HepG2 (cell line): ENCODE data around the gene AMOTL2. TPM values are rescaled to one million over a fixed set of nuclear protein-coding genes. Genes with fewer than 3 reads are reported as not detected.

ENCODE experiments used
- CREM ChIP-seq, 2 experiments: sonication (generic) in 1 of 2; formaldehyde crosslinking in 1 of 2; IDR thresholded peaks; 2 replicates each; pipeline versions ENCODE4 v1.4.0 to v1.6.1; 2016 to 2020; ENCODE audit warnings: antibody characterized with exemption in 1 of 2, mild to moderate bottlenecking in 1 of 2, missing genetic modification reagents in 1 of 2
- E2F2 ChIP-seq: sonication (generic); formaldehyde crosslinking; IDR thresholded peaks from 2 replicates; pipeline ENCODE4 v1.4.0; 2020; ENCODE audit warnings: missing genetic modification reagents, borderline replicate concordance
- HDAC2 ChIP-seq: sonication (generic); formaldehyde crosslinking; IDR thresholded peaks from 2 replicates; pipeline ENCODE4 v1.4.0; 2020; ENCODE audit warnings: missing genetic modification reagents
- JDP2 ChIP-seq: sonication (generic); formaldehyde crosslinking; IDR thresholded peaks from 2 replicates; pipeline ENCODE4 v1.8.1; 2022; ENCODE audit warnings: missing genetic modification reagents, borderline replicate concordance
- KDM5B ChIP-seq: sonication (generic); formaldehyde crosslinking; IDR thresholded peaks from 2 replicates; pipeline ENCODE4 v1.4.0; 2020; ENCODE audit warnings: missing genetic modification reagents, mild to moderate bottlenecking, borderline replicate concordance
- MTA1 ChIP-seq: sonication (generic); formaldehyde crosslinking; IDR thresholded peaks from 2 replicates; pipeline ENCODE4 v1.4.0; 2020; ENCODE audit warnings: missing genetic modification reagents, mild to moderate bottlenecking, borderline replicate concordance
- MYNN ChIP-seq: sonication (generic); formaldehyde crosslinking; IDR thresholded peaks from 2 replicates; pipeline ENCODE4 v1.4.0; 2020; ENCODE audit warnings: mild to moderate bottlenecking, low read depth, missing genetic modification reagents
- NR2F2 ChIP-seq: IDR thresholded peaks from 2 replicates; pipeline ENCODE4 v1.6.1; 2012; ENCODE audit warnings: low read depth, inconsistent platforms, borderline replicate concordance
- SNAI1 ChIP-seq: sonication (generic); formaldehyde crosslinking; IDR thresholded peaks from 2 replicates; pipeline ENCODE4 v1.5.0; 2020; ENCODE audit warnings: mild to moderate bottlenecking, missing genetic modification reagents, borderline replicate concordance
- SPEN ChIP-seq: sonication (generic); formaldehyde crosslinking; IDR thresholded peaks from 2 replicates; pipeline ENCODE4 v1.5.1; 2020; ENCODE audit warnings: low read depth, mild to moderate bottlenecking, missing genetic modification reagents
- STAG1 ChIP-seq: sonication (generic); formaldehyde crosslinking; IDR thresholded peaks from 2 replicates; pipeline ENCODE4 v1.4.0; 2020; ENCODE audit warnings: missing genetic modification reagents
- ZNF275 ChIP-seq: sonication (generic); formaldehyde crosslinking; IDR thresholded peaks from 2 replicates; pipeline ENCODE4 v1.8.0; 2022; ENCODE audit warnings: missing genetic modification reagents, mild to moderate bottlenecking, inconsistent platforms, borderline replicate concordance
- ZNF574 ChIP-seq: sonication (generic); formaldehyde crosslinking; IDR thresholded peaks from 2 replicates; pipeline ENCODE4 v1.4.0; 2020; ENCODE audit warnings: missing genetic modification reagents
- polyA plus RNA-seq, 8 experiments: library from polyadenylated mRNA; depleted of rRNA in 3 of 8; stranded (reverse) in 7 of 8; unstranded in 1 of 8; fragments of >200 nt; fragmentation: Illumina TruSeq in 4 of 8; extraction: Trizol in 4 of 8; gene quantifications; 2 replicates each; pipeline versions ENCODE4 v1.2.1 to v1.2.3, GENCODE V29; 2011 to 2016; ENCODE audit warnings: low read depth in 4 of 8, missing spikeins in 1 of 8, mixed read lengths in 1 of 8; ENCODE audit not compliant: insufficient read depth in 1 of 8
- total RNA-seq, 5 experiments: library from RNA; depleted of rRNA; stranded (reverse); fragments of >200 nt; fragmentation: Illumina TruSeq; extraction: Trizol; gene quantifications; 2 replicates each; pipeline ENCODE4 v1.2.3, GENCODE V29; 2016; ENCODE audit warnings: low read depth in 1 of 5
- TF ChIP-seq, protein P1 (sequence below): sonication (generic); formaldehyde crosslinking; IDR thresholded peaks from 2 replicates; pipeline ENCODE4 v1.5.0; 2020; ENCODE audit warnings: mild to moderate bottlenecking, missing genetic modification reagents, moderate library complexity
- TF ChIP-seq, protein P2 (sequence below): sonication (generic); formaldehyde crosslinking; IDR thresholded peaks from 2 replicates; pipeline ENCODE4 v1.4.0; 2020; ENCODE audit warnings: mild to moderate bottlenecking, missing genetic modification reagents

AMOTL2 gene
- total and polyA plus RNA-seq, 2 of the 13 experiments (the other 11 are each of a cell fraction or from before 2014, with no cell fraction given), result 17.3 to 18.5 TPM

GRCh38 chr3:134312873-134313846 lies 61.1 kb downstream of the AMOTL2 start (continued):
- TF ChIP-seq E2F2, result no peak
- peak; percentile 14; the same call in 1 of the 2 replicates for TF ChIP-seq HDAC2
- TF ChIP-seq ZNF275, result no peak
- TF ChIP-seq SNAI1 (CRISPR knock-in tag), result no peak
- peak; percentile 49; the same call in 1 of the 2 replicates for TF ChIP-seq MTA1 (CRISPR knock-in tag)
- TF ChIP-seq STAG1, result peak; percentile 13; the same call in 1 of the 2 replicates
- TF ChIP-seq, protein P1, sequence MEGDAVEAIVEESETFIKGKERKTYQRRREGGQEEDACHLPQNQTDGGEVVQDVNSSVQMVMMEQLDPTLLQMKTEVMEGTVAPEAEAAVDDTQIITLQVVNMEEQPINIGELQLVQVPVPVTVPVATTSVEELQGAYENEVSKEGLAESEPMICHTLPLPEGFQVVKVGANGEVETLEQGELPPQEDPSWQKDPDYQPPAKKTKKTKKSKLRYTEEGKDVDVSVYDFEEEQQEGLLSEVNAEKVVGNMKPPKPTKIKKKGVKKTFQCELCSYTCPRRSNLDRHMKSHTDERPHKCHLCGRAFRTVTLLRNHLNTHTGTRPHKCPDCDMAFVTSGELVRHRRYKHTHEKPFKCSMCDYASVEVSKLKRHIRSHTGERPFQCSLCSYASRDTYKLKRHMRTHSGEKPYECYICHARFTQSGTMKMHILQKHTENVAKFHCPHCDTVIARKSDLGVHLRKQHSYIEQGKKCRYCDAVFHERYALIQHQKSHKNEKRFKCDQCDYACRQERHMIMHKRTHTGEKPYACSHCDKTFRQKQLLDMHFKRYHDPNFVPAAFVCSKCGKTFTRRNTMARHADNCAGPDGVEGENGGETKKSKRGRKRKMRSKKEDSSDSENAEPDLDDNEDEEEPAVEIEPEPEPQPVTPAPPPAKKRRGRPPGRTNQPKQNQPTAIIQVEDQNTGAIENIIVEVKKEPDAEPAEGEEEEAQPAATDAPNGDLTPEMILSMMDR (CRISPR knock-in tag), result peak; percentile 49
- 0 out of 2 replicates have a peak, but pooled peaks have one; percentile 12 for TF ChIP-seq NR2F2
- no peak for TF ChIP-seq JDP2 (CRISPR knock-in tag)
- no peak for TF ChIP-seq MYNN (CRISPR knock-in tag)
- no peak for TF ChIP-seq SPEN (CRISPR knock-in tag)
- TF ChIP-seq ZNF574 (CRISPR knock-in tag), result peak; percentile 26; the same call in 1 of the 2 replicates
- TF ChIP-seq, protein P2, sequence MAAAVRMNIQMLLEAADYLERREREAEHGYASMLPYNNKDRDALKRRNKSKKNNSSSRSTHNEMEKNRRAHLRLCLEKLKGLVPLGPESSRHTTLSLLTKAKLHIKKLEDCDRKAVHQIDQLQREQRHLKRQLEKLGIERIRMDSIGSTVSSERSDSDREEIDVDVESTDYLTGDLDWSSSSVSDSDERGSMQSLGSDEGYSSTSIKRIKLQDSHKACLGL (CRISPR knock-in tag), result 0 out of 2 replicates have a peak, but pooled peaks have one; percentile 52
- TF ChIP-seq KDM5B (CRISPR knock-in tag), result peak; percentile 48; the same call in 1 of the 2 replicates
- TF ChIP-seq CREM (IDR thresholded peaks at IDR 0.05), result no peak
- no peak for TF ChIP-seq CREM (CRISPR knock-in tag; IDR thresholded peaks at IDR 0.05)
